Chondrocyte (in vitro differentiated cells): Measurements from ENCODE around the gene PNPLA8. TPM values are rescaled to one million over a fixed set of nuclear protein-coding genes. Genes with fewer than 3 reads are reported as not detected.

Source experiments
- DNase-seq: peaks from one replicate; pipeline ENCODE4 v3.0.0; 2021; ENCODE audit warnings: mixed read lengths, low spot score
- H3K27ac Mint-ChIP-seq: one replicate; pipeline ENCODE4 v1.8.0; 2021; ENCODE audit warnings: mild to moderate bottlenecking, moderate library complexity, mixed read lengths; ENCODE audit not compliant: unreplicated experiment
- H3K27me3 Mint-ChIP-seq: 2 replicates; pipeline ENCODE4 v1.8.0; 2021; ENCODE audit warnings: low read depth, mixed read lengths
- H3K36me3 Mint-ChIP-seq: 2 replicates; pipeline ENCODE4 v1.8.0; 2021; ENCODE audit warnings: low read depth, mixed read lengths
- H3K4me1 Mint-ChIP-seq: 2 replicates; pipeline ENCODE4 v1.8.0; 2021; ENCODE audit warnings: low read depth, mild to moderate bottlenecking, mixed read lengths
- H3K4me3 Mint-ChIP-seq: one replicate; pipeline ENCODE4 v1.8.0; 2021; ENCODE audit warnings: mild to moderate bottlenecking, moderate library complexity, mixed read lengths; ENCODE audit not compliant: unreplicated experiment
- H3K9me3 Mint-ChIP-seq: 2 replicates; pipeline ENCODE4 v1.8.0; 2021; ENCODE audit warnings: low read depth, mixed read lengths
- total RNA-seq: library from RNA; stranded (reverse); gene quantifications from 3 replicates; pipeline ENCODE4 v1.2.1, GENCODE V29; 2021
- TF ChIP-seq, protein P1 (sequence below): fragments of 200-600 bp; sonication (generic); IDR thresholded peaks from 2 replicates; pipeline ENCODE4 v1.5.0; 2021; ENCODE audit warnings: antibody characterized with exemption, mild to moderate bottlenecking, moderate library complexity

Gene PNPLA8
- total RNA-seq, 1 donor from 2014 or later = 26.8 TPM

DNA sequence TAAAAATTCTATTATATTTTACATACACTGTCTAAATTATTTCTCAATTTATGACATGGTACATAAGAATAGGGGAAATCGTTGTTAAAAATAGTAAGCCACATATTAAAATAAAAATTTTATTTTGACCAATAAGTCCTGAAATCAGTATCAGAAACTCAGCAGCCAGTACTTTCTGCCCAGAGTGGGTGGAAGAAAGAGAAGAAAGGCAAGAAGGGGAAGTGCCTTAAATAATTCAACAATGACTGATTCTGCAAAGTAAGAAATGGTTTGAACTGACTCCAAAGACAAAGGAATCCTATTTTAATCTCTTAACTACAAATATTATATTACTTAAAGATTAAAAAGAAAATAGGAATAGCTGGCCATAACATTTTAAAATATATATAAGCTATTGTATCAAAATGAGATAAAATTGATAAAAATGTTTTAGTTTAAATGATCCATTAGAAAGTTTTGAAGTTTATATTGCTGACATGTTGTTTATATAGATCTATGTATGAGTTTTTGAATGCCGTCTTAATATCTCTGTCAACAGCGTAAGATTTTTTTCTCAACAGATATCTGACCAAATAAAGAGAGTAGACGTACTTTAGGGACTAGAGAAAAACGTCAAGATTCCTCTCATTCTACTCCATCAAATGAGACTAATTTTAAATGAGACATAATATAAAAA, 39.5 kb downstream of the PNPLA8 start:
- H3K27me3 Mint-ChIP-seq = no peaks in the 10 kb centered on the region
- TF ChIP-seq, protein P1, sequence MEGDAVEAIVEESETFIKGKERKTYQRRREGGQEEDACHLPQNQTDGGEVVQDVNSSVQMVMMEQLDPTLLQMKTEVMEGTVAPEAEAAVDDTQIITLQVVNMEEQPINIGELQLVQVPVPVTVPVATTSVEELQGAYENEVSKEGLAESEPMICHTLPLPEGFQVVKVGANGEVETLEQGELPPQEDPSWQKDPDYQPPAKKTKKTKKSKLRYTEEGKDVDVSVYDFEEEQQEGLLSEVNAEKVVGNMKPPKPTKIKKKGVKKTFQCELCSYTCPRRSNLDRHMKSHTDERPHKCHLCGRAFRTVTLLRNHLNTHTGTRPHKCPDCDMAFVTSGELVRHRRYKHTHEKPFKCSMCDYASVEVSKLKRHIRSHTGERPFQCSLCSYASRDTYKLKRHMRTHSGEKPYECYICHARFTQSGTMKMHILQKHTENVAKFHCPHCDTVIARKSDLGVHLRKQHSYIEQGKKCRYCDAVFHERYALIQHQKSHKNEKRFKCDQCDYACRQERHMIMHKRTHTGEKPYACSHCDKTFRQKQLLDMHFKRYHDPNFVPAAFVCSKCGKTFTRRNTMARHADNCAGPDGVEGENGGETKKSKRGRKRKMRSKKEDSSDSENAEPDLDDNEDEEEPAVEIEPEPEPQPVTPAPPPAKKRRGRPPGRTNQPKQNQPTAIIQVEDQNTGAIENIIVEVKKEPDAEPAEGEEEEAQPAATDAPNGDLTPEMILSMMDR = no peak
- peaks cover 3% of the 10 kb centered on the region for H3K36me3 Mint-ChIP-seq
- H3K9me3 Mint-ChIP-seq = no peaks in the 10 kb centered on the region
- no peak overlapping the region for H3K4me3 Mint-ChIP-seq
- peaks cover 9% of the 10 kb centered on the region for H3K4me1 Mint-ChIP-seq
- DNase-seq = no peak
- H3K27ac Mint-ChIP-seq = peak overlapping the region; percentile 66

DNA sequence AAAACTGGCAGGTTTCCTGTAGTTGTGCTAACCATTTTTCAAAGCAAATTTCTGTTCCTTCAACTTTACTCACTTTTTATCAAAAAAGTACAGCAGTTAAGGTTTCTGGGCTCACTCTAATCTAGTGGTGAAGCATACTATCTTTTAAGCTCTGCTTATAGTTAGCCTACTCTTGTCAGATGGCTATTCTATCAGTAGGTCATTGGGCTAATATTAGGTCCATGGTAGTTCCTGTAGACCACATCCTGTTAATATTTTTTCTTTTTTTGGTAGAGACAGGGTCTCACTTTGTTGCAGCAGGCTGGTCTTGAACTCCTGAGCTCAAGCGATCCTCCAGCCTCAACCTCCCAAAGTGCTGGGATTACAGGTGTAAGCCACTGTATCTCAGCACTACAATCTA, 41.8 kb downstream of the PNPLA8 start:
- DNase-seq = no peak
- Mint-ChIP-seq H3K4me1 (peaks cover 9% of the 10 kb centered on the region), H3K9me3 (no peaks in the 10 kb centered on the region), H3K4me3 (no peak overlapping the region), H3K27ac (no peak overlapping the region), H3K36me3 (peaks cover 7% of the 10 kb centered on the region), H3K27me3 (no peaks in the 10 kb centered on the region)
- TF ChIP-seq, protein P1 = no peak

DNA sequence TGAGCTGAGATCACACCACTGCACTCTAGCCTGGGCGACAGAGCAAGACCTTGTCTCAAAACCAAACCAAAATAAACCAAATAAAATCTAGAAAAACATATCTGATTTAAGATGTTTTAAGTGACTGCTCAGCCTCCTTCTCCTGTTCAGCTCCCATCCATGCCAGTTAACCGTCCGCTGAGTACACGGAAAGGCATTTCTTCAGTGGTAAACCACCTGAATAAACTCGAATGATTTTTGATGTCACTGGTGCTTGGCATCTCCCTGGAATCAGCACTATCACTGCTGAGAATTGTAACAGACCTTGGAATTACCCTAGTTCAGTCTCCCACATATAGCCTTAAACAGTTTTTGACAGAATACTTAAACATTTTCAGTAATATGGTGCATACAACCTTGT, 45.6 kb downstream of the PNPLA8 start:
- H3K4me3 Mint-ChIP-seq = no peak overlapping the region
- H3K27me3 Mint-ChIP-seq = no peaks in the 10 kb centered on the region
- H3K36me3 Mint-ChIP-seq = peaks cover 13% of the 10 kb centered on the region
- peaks cover 6% of the 10 kb centered on the region for H3K4me1 Mint-ChIP-seq
- H3K9me3 Mint-ChIP-seq = no peaks in the 10 kb centered on the region
- TF ChIP-seq, protein P1 = no peak
- DNase-seq = no peak
- H3K27ac Mint-ChIP-seq = no peak overlapping the region

DNA sequence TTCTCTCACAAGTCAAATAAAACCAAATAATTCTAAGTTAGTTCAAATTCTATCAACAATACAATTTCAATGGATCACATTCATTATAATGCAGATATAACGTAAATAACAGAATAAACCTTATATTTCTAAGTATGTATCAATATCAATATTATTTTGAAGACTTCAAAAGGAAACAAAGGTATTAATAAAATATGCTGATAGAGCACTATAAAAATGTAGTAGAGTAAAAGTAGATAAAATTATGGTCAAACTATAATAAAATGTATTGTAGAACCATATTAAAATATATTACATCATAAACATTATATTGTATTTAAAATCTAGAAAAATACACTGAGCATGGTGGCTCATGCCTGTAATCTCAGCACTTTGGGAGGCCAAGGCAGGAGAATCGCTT, 46.2 kb downstream of the PNPLA8 start:
- DNase-seq = no peak
- no peaks in the 10 kb centered on the region for H3K27me3 Mint-ChIP-seq
- no peak overlapping the region for H3K27ac Mint-ChIP-seq
- H3K4me1 Mint-ChIP-seq = peaks cover 6% of the 10 kb centered on the region
- peaks cover 13% of the 10 kb centered on the region for H3K36me3 Mint-ChIP-seq
- no peak overlapping the region for H3K4me3 Mint-ChIP-seq
- H3K9me3 Mint-ChIP-seq = no peaks in the 10 kb centered on the region
- TF ChIP-seq, protein P1 = no peak

DNA sequence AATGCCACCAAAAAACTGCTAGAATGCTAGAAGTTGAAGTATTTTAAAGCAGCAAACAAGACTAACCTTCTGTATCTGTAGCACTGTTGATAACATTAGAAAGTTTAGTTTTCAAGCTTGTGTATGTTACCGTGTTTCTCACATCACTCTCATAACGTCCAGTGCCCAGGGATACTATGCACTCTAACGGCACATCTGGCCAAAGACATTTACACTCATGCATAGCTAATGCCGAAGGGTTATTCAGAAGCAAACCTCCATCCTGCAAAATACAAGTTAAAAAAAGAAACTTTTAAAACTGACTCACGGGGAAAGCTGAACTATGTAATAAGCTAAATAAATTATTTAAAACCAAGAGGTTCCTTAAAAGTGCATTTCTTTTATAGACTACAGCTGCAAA, 46.8 kb downstream of the PNPLA8 start:
- H3K4me1 Mint-ChIP-seq = peaks cover 6% of the 10 kb centered on the region
- no peak for DNase-seq
- H3K27me3 Mint-ChIP-seq = no peaks in the 10 kb centered on the region
- no peaks in the 10 kb centered on the region for H3K9me3 Mint-ChIP-seq
- no peak overlapping the region for H3K4me3 Mint-ChIP-seq
- TF ChIP-seq, protein P1 = no peak
- no peak overlapping the region for H3K27ac Mint-ChIP-seq
- peaks cover 13% of the 10 kb centered on the region for H3K36me3 Mint-ChIP-seq
